HG03139 (cell line): ENCODE data around the gene CHL1.

ENCODE experiments used
- ATAC-seq: cut with Tn5 transposase; IDR thresholded peaks from one replicate; pipeline ENCODE4 v1.9.1; 2021; ENCODE audit not compliant: unreplicated experiment

CHL1 gene, protein sequence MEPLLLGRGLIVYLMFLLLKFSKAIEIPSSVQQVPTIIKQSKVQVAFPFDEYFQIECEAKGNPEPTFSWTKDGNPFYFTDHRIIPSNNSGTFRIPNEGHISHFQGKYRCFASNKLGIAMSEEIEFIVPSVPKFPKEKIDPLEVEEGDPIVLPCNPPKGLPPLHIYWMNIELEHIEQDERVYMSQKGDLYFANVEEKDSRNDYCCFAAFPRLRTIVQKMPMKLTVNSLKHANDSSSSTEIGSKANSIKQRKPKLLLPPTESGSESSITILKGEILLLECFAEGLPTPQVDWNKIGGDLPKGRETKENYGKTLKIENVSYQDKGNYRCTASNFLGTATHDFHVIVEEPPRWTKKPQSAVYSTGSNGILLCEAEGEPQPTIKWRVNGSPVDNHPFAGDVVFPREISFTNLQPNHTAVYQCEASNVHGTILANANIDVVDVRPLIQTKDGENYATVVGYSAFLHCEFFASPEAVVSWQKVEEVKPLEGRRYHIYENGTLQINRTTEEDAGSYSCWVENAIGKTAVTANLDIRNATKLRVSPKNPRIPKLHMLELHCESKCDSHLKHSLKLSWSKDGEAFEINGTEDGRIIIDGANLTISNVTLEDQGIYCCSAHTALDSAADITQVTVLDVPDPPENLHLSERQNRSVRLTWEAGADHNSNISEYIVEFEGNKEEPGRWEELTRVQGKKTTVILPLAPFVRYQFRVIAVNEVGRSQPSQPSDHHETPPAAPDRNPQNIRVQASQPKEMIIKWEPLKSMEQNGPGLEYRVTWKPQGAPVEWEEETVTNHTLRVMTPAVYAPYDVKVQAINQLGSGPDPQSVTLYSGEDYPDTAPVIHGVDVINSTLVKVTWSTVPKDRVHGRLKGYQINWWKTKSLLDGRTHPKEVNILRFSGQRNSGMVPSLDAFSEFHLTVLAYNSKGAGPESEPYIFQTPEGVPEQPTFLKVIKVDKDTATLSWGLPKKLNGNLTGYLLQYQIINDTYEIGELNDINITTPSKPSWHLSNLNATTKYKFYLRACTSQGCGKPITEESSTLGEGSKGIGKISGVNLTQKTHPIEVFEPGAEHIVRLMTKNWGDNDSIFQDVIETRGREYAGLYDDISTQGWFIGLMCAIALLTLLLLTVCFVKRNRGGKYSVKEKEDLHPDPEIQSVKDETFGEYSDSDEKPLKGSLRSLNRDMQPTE (N-terminal part only)

DNA sequence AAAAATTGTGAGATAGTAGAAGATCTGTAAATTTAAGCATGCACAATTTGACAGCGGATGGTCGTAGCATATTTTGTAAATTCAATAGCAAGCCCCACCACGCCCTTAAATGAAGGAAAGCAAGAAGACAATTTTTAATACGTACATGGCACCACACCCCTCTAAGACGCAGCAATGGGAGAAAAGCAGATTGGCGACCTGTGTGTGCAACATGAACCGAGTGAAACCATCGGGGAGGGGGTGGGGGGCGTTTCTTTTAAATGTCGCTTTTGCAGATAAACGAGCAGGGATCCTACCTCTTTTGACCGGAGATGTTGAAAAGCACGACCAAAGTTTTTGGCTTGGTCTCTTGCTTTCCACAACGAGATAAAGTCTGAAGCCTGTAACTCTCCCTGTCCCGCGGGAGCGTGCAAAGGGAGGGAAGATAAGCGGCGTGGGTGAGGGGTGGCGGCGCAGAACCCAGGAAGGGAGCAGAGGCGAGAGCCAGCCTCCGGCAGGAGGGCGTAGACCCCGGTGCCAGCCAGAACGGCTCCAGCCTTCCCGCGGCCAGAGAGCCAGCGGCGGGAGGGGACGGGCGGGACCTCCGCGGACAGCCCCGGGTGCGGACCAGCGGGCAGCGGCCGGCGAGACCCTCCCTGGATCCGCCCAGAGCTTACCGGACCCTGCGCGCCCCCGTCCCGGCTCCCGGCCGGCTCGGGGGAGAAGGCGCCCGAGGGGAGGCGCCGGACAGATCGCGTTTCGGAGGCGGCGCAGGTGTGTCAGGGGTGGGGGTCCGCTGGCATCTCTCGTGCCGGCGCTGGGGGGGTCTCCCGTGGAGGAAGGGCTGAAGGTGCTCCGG, at the start of gene CHL1:
Gene CHL1, plus strand, starts transcription at position 453 of the 838 bp plus-strand sequence. CDS start 123,014 bp downstream, outside the sequence.
- ATAC-seq: peak; percentile 35

DNA sequence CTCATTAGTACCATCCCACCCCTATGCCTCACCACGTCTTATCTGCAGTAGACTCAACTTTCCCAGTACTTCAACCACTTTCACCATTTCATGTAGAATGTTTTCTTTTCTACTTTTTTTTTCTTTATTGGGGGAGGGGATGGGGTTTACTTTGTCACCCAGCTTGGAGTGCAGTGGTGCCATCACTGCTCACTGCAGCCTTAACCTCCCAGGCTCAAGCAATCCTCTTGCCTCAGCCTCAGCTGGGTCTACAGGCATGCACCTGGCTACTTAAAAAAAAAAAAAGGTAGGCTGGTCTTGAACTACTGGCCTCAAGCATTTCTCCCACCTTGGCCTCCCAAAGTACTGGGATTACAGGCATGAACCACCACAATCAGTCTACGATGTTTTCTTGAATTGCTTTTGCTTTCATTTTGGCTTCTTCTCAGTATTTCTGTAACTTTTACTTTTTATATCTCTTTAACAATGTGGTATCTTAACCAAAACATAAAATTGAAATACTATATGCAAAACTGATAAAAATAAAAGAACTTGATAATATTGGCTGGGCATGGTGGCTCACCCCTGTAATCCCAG, 44.9 kb upstream of the CHL1 start:
- ATAC-seq: no peak

DNA sequence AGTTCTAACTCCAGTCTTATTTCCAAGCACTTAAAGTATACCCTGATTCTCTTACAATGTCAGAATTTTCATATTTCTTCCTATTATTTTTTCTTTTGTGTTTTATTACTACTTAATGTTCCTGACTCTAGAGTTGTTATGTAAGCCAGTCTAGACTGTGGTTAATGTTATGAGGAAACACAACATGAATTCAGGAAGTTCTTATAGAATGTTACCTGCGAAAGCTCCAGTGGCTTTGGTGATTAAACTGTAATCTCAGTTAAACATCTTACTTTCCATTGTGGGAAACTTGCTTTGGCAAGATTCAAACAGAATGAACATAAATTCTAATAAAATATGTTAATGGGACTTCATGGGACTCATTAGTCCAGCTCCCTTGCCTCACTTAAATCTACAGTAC, 36.6 kb upstream of the CHL1 start:
- no peak for ATAC-seq

DNA sequence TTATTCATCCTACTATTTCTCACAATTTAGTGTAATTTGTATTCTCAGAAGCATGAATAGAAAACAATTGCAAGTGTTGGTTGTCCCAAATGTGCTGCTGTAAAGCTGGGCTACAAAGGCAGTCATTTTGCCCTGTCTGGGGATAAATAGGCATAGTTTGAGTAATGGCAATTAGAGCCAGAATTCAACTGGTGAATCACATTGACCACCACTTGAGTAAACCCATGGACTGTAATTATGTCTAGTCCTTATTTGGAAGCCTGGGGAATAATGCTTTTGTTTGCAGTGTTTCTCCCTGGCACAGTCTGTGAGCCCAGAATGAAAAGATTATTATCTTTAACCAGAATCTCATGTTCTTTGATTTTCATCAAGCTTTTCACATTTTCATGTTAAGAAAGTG, 30.5 kb upstream of the CHL1 start:
- no peak for ATAC-seq

DNA sequence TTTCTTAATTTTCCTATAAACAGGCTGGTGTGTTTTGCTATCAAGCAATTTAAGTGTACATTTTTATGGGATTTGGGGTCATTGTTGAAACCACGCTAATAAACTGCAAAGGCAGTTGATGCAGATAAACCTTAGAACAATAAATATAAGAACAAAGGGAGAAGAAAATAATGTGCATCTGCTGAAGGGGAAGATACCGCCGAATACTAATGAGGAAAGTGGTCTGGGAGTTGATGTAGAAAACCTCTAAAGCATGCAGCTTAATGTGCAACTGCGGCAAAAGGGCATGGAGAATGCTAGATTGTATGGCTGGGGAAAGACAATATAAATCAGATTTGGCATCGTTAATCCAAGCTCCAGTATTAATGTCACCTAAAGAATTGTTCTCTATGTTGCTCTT, 29.8 kb upstream of the CHL1 start:
- no peak for ATAC-seq

DNA sequence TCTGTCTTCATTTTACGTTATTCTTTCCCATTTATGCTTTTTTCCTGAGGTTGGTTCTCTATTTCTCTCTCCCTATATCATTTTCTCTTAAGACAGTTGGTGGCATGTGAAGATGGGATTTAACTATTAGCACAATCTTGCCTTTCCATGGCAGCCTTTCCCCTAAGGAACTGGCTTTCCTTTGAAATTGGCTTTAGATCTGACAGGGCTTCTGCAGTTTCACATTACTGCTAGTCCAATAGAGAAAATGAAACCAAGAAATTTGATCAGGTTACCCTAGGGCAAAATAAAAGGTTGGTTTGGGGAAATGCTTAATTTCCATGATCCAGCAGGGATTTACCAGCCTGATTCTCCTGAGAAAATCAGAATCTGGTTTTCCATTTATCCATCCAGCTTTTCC, 22.7 kb upstream of the CHL1 start:
- peak; percentile 88 for ATAC-seq

DNA sequence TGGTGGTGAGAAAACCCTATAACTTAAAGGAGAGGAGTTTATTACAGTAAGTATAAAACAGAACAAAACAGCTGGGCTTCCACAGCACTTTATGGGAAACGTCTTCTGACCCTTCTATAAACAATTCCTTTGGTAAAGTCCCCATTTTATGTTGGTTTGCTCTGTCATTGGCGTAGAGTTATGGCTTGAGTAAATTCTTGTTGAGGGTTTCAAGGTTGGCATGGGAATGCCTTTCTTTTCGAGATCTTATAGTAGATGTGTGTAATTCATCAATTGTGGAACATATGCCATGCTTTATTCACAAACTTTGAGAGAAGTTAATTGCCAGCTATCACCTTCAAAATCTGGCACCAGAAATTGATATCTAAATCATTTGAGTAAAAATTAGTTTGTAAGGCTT, 11.6 kb upstream of the CHL1 start:
- ATAC-seq: no peak

DNA sequence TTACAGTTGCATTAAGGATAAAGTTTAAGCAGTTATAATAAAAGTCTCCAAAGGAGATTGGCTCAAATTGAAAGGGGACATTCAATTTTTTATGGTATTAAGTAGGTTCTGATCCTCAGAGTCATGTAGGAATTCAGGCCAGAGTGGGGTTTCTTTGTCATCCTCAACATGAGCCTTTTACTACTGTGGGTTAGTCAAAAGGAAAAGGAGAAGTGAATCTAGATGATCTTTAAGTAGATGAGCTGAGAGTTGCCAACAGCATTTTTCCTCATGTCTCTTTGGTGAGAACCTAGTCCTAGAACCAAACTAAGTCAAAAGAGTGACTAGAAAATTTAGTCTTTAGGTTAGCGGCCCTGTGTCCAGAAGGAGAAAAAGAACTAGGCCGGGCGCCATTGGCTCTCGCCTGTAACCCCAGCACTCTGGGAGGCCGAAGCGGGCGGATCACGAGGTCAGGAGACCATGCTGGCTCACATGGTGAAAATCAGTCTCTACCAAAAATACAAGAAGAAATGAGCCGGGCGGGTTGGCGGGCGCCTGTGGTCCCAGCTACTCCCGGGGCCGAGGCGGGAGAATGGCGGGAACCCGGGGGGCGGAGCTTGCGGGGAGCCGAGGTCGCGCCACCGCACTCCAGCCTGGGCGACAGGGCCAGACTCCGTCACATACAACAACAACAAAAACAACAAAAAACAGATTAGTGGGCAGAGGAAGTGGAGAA, 4.2 kb upstream of the CHL1 start:
- ATAC-seq: peak; percentile 50

DNA sequence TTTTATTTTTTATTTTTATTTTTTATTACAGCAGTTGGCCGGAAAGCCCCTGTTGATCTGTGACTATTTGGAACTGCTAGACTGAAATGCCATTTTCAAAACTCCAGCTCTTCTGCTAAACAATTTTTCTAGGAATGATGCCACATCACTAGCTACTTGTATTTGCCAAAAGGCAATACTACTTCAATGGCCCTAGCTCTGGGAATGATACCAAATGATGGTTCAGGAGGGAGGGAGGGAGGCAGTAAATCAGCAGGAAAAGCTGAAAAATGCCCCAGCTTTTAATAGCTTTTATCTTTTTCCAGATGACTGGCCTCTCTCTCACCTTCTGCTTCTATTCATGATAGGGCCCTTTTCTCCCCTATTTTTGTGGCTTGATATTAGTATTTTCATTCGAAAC, 2.6 kb upstream of the CHL1 start:
- no peak for ATAC-seq

DNA sequence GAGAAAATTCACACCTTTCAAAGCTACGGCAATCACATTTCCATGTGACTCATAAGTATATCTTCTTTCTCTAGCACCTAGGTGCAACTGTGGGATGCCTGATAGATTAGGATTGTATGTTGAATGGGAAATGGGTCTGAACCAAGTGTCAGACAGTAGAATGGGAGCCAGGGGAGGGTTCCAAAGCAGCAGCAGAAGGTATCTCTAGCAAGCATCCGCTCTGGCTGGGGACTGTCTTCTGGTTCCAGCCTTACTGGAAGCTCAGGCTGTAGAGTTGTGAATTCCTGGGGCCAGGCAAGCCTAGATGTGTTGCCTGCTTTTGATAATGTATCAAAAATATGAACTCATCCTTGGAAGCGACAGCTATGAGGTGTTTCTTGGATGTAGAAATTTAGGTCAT, 2.1 kb upstream of the CHL1 start:
- no peak for ATAC-seq

DNA sequence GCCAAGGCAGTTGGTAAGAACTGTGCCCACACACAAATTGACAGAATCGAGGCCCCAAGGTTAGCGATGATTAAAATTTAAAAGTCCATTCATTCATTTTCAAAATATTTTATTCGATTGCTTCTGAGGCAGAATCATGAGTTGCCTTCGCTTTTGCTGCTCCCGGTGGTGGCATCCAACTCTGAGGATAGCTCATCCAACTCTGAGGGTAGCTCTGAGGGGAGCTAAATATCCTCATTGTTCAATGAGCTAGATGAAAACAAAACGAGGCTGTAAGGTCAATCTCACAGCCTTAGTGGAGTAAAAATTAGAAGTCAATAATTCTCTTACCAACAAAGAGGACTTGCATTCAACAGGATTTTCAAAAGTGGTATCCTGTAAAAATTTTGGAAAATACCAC, 897 bp upstream of the CHL1 start:
- ATAC-seq: no peak

DNA sequence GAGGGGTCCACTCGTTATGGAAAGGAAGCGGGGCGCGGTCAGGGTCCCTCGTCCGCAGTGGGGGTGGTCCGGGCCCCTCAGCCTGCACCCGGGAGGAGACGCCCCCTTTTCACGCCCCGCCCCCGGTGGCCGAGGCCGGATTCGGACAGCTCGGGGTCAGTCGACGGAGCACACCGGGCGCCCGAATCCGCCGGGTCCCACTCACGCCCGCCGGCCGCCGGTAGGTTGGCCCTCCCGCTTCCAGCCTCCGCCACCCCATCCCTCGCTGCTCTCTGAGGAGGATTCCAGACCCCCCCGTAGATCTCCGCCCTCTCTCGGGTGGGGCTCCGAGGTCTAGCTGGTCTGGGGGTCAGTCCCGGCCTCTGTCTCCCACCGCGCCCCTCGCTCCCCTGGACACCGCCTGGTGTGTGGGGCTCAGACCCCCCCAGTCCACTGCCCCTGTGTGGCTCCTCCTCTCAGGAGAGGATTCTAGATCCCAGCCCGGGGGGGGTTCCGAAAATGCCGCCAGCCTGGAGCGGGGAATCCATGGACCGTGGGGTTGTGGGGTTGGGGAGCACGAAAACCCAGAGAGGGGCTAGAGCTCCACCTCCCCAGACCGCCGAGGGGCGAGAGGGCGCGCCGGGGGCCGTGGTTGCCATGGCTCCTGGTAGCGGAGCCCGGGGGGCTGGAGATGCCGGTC, 725 bp downstream of the CHL1 start:
- ATAC-seq: peak; percentile 23

DNA sequence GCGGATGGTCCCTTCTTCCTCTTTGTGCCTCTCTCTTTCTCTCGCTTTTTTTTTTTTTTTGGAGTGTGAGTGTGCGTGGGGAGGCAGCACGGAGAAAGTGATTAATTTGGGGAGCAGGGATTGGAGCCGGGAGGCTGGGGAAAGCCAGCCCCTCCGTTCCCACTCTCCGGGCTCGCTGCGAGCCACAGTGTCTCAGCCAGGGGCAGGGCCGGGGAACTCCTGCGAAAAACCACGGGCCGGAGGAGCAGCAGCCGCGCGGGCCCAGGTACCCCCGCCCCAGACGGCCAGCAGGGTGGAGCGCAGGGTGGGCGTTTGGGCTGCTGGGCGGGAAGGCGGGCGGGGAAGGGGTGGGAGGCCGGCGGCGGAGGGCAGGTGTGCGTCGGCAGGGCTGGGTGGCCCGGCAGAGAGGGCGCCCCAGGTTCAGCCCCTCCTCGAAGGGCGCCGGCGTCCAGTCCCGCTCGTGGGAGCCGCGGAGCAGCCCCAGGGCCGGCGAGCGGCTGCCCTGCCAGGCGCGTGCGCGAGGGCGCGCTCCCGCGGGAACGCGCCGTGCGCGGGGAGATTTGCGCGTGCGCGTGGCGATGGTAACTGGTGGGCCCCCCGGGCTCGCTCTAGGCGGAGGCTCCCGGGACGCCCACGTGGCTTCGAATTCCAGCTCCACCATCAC, 1.4 kb downstream of the CHL1 start:
- ATAC-seq: peak; percentile 34

DNA sequence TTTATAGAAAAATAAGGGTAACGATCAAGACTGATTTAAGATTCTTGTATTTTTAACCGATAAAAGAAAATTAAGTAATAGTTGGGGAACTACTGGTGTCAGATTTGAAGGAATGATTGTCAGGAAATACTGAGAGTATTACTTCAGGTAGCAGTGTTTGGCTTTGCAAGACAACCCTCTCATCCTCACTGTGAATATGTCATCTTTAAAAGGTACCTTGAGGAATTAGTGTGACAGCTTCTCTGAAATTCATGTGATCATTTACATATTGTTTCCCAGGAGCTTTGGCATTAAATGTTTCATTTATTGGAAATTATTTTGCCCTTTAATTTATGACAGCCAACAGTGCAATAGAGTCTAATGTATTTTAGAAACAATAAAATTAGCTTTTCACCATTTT, 3.3 kb downstream of the CHL1 start:
- ATAC-seq: no peak

DNA sequence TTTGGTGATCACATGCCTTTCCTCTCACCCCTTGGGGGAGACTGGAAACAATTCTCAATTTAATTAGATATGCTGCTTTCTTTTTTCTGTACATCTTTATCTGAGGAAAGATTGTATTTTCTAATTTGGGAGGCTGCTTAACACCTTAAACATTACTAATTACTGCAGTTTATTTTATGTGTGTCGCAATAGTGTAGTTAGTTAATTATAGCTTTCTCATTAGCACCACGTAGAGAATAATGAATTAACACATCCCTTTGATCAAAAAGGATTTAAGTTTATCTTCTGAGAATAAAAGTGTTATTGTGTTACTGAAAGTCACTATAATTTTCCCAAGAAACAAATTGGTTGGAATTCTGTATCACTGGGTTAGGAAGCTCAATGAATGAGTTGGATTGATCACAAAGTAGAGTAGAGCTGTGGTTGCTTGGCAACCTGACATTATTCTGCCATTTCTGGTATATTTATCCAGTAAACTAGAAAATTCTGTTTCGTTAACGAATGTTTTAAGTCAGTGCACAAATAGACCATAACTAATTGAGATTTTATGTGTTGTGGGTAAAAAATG, 4.3 kb downstream of the CHL1 start:
- ATAC-seq: no peak

DNA sequence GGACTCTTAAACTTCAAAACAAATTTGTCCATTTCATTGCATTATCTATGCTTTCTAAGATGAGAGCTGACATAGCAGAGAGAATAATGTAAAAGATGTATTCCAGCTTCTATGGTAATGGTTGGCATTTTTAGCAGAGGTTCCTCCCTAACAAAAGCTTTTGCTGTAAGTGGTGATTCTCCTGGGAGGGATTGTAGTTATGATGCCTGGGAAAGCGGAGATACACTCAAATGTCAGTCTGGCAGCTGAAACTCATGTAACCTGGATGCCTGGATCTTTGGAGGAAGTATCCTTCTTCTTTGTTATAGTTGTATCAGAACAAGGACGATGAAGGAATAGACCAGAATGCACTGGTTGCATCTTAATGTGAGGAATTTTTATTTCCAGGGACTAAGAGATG, 7.5 kb downstream of the CHL1 start:
- no peak for ATAC-seq

DNA sequence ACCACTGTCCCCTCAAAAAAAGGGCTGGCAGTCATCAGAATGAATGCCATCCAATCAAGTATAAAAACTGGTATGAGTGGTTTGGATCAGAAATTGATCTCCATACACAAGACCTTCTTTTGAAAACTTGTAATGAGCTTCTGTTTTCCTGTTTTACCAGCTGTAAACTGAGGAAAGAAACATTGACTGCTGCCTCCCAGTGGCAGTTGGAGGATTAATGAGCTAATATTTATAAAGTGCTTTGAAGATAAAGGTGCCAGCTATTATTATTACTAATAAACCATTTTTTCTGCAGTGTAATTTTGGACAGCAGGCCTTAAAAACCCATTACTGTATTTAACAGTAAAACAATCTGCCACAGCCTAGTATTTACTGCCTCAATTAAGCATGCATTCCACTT, 11.4 kb downstream of the CHL1 start:
- no peak for ATAC-seq

DNA sequence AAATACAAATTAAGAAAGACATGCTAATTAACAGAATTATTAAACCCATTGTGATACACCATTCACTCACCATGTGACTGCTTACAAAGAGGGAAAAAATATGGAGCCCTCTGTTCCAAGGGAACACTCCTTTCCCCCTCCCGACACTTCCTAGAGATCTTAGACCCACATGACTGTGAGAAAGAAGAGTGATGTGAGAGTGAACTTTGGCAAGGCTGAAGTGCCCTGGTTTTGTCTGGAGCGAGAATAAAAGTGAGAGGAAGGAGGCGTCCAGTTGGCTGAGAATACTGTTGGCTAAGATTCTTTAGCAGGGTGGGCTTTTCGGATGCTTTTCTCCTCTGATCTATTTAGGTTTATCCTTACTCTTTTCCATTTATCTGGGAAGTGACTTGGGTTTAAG, 14.1 kb downstream of the CHL1 start:
- no peak for ATAC-seq
